Measurements from ENCODE around the gene C1QB.
A peak's percentile ranks its signal among the peaks of the same experiment; 100 is the strongest.

C1QB gene, protein sequence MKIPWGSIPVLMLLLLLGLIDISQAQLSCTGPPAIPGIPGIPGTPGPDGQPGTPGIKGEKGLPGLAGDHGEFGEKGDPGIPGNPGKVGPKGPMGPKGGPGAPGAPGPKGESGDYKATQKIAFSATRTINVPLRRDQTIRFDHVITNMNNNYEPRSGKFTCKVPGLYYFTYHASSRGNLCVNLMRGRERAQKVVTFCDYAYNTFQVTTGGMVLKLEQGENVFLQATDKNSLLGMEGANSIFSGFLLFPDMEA

DNA sequence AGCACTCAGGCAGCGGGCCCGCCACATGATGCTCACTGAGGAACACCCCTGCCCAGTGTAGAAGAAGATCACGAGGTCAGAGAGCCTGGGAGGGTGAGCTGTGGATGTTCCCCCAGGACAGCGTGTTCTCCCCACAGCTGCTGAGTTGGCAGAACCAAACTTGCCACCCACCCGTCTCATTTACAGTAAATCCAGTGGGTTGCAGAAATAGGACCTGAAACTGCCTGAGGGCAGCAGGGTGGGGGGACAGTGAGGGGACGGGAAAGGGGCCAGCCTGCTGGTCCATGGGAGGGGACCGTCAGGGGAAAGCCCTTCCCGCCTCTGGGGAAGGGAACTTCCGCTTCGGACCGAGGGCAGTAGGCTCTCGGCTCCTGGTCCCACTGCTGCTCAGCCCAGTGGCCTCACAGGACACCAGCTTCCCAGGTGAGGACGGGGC is at the start of gene C1QB:
Gene C1QB, plus strand, starts transcription at position 356 of the 436 bp plus-strand sequence. CDS start 6,227 bp downstream, outside the sequence.
- DNase-seq (no peak), ATAC-seq (no peak)

DNA sequence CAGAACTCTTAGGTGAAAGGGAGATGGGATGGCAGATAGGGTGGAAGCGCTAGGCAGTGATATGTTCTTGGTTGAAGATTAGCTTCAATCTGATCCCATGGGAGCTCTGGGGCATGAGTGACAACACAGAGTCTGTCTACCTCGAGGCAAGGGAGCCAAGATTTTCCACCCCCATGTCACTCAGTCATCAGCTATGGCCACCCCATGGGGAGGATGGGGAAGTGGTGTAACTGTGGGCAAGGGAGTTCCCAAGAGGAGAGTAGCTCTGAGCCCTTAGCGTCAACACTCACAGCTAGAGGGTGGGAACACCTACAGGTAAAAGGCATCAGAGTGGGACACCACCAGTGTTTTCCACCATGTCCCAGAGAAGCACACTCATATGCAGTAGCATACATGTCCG is 46.9 kb upstream of the C1QB start:
- no peak for ATAC-seq

DNA sequence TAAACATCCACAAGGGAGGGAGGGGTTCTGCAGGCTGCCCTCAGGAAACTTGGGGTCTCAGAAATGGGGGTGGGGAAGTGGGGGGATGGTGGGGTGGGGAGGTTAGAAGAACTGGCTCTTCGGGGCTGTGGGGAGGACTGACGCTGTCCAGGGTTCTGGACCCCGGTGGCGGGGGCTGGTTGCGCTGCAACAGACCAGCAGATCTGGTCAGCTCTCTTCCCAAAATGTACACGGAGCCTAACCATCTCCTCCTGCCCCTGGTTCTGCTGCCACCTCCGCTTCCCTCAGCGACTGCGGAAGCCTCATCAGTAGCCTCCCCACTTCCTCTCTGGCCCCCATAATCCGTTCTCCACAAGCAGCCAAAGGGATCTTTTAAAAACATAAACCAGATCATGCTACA is 45.9 kb upstream of the C1QB start:
- ATAC-seq, result no peak
- no peak for DNase-seq

More for the DNA sequence above, 46.9 kb upstream of the C1QB start:
- DNase-seq, result no peak

DNA sequence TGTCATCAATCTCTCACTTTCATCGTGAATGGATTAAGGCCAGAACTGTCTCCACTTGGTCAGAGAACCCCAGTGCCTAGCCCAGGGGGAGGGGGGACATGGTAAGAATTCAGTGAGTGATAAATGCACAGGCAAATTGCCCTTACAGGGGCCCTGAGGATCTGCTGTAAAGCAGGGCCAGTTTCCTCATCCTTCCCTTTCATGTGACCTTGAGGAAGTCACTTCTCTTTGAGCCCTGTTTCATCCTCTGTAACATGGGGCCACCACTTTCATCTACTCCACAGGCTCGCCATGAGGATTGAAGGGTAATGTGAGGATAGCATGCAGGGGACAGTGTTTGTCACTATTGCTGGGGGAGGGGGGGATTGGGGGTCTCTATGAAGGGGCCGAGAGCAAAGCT is 44.7 kb upstream of the C1QB start:
- DNase-seq (no peak), ATAC-seq (no peak)

DNA sequence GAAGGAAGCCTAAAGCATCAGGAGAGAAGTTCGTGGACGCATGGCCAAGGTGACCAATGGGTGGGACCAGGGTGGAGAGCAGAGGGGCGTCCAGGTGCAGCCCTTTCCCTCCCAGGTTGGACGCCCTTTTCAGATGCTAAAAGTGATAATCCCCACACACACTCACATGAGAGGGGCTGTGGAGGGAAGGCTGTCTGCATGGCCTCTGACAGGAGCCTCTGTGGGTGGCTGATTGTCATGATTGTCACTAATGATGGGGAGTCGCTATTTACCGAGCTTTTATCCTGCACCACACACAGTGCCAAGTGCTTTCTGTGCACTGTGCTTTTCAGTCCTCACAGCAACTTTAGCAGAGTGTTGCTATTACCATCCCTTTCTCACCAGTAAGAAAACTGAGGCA is 43.7 kb upstream of the C1QB start:
- ATAC-seq, result no peak
- no peak for DNase-seq

DNA sequence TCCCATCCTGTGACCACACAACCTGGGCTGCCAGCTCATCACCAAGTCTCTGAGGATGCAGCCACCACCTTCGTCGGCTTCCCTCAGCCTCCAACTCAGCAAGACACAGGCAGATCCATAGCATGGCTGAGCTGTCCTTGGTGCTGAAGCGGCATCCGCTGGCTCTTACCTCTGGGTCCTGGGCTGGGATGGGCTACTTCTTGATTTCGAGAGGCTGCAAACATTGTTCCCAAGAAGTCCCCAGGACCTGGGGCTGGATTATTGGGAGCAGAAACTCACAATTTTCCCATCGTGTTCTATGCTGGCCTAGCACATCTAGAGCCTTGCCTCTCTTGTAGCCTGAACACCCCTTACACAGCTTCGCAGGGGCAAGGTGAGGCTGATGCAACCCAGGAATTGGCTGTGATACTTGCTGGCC is 41.5 kb upstream of the C1QB start:
- DNase-seq, result peak; percentile 22
- ATAC-seq, result no peak

DNA sequence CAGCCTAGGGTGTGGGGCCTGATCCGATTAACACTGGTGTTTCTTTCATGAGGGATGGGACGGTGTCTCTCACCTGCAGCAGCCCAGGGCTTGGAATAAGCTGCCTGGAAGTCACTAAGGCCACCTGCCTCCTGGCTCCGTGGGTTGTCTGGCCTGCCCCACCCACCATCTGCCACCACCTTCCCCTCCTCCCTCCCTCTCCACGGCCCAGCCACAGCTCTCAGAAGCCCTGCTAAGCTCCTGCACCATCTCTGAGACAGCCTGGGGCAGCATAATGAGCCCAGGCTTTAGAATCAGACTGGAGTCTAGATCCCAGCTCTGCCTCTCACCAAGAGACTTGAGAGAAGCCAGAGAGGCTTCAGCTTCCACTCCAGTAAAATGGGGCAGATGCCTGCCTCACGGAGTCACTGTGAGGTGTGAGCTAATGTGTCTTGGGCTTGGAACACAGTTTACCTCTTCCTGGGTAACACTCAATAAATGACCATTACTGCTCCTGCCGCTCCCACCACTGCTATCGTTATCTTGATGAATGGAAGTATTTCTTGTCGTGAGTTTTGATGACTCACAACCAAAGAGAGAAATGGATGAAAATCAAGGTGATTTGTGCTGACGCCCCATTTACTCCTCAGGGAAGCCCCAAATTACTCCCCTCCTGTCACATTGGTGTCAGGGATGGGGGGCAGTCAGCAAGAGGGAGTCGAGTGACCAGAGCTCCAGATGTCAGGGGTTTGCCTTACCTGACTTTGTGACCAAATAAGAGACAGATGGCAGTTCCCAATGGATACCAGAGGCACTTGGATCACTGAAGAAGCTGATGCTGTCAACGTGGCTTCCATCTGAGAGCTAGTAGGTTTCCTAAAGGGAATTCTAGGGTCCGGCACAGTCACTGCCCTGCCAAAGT is 40.1 kb upstream of the C1QB start:
- DNase-seq (no peak), ATAC-seq (peak; percentile 20)

DNA sequence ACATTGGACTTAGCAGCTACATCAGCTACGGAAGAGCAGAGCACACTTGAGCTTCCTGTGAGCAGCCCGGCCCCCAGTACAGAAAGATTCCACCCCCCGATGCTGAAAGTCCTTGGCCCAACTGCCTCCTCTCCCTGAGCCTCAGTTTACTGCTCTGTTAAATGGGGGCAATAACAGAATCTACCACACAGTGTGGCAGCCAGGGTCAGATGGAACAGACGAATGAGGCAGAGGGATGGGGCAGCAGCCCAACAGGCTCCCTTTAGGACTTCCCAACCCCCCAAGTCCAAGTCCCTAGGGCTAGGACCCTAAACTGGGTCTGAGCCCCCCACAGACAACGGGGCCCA is 39.5 kb upstream of the C1QB start:
- ATAC-seq, result no peak
- DNase-seq, result no peak

DNA sequence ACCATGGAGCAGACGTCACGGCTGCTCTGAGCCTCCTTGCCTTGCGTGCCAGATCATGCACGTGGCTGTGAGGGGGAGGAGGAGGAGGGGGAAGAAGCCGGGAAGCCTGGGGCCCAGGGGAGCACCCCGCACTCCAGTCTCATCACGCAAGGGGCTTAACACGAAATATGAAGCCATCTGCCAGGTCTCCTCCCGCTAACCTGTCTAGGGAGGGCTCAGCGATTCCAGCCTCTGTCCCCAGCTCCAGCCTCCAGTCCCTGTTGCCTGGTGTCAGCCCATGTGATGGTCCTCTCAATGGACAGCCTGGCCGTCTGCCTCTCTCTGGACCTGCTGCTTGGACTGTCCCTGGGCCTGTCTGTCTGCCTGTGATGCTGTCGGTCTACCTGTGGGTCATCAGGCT is 39.1 kb upstream of the C1QB start:
- ATAC-seq, result no peak
- DNase-seq, result no peak

DNA sequence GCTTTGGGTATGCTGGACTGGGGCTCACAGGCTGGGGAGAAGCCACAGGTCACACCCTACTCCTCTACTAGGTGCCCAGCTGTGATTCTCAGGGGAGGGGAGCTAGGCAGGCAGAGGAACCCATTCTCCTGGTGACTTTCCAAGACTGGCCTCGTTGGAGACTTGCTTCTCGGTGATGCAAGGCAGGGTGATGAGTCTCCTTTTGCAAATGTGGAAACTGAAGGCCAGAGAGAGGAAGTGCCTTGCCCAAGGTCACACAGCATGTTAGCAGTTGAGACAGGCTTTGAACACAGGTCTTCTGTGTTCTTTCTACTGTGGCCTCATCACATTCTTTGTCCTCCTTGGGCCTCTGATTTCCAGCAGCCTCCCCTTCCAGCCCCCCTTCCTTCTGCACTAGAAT is 37.1 kb upstream of the C1QB start:
- DNase-seq (no peak), ATAC-seq (no peak)

DNA sequence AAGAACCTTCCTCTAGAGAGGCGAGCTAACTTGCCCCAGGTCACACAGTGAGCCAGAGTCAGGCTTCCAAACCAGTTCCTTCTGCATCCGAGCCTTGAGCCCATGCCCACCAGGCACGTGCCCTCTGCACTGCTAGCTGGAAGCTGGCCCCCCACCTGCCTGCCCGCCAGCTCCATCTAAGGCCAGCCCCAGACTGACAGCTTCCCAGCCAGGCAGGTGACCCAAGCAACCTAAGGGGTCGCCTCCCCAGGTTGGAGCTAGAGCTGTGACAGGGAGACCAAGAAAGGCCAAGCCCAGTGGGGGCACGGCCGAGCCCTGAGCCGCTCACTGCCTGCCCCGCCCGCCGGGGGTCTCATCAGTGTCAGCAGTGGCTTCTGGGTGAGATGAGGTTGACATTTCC is 36.5 kb upstream of the C1QB start:
- ATAC-seq (no peak), DNase-seq (no peak)

DNA sequence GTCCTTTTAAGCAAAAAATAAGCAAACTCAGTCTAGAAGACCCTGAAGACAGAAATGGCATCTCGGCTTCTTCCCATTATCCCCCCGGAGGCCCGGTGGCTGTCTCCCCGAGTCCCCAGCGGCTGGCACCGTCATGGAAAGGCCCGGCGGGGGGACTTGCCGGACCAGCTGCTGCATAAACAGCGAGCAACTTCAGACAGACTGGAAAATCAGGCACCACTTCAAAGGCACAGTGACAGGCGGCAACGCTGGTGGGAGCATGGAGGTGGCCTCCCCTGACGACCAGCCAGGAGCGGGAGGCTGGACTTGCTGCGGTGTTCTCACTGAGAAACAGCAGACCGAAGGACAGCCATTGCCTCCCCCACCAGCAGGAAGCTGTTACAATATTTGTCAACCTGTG is 35.0 kb upstream of the C1QB start:
- ATAC-seq, result no peak
- DNase-seq, result no peak

DNA sequence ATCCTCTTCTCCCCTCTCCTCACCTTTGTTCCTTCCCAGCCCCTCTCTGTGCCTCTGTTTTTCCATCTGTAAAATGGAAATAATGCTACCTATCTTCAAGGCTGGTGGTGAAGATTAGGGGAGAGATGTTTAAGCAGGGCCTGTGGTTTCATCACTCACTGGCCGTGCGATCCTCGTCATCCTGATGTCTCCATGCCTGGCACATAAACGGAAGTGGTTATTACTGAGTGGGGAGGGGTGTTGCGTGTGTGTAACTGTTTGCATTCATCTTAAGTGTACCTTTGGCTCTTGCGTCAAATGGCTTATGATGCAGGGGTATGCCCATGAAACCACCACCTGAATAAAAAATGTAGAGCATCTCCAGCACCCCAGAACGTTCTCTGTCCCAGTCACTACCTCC is 33.8 kb upstream of the C1QB start:
- ATAC-seq, result no peak
- DNase-seq, result no peak

DNA sequence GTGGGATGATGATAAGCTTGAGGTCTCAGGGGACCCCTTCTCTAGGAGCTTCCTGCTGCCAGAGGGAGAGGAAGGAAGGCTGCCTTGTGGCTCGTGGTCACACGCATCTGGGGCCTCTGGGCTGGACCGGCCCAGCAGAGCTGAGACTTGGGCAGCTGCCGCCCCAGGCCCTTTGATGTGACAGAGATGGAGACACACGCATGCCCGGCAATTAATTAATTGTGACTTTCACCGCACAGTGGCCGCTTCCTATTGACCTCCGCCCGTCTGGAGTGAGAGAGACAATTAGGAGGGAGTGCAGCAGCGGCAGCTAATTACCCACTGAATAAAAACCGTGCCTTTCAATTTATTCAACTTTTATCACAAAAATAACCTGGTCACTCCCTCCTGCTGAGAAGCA is 33.2 kb upstream of the C1QB start:
- DNase-seq (no peak), ATAC-seq (no peak)

DNA sequence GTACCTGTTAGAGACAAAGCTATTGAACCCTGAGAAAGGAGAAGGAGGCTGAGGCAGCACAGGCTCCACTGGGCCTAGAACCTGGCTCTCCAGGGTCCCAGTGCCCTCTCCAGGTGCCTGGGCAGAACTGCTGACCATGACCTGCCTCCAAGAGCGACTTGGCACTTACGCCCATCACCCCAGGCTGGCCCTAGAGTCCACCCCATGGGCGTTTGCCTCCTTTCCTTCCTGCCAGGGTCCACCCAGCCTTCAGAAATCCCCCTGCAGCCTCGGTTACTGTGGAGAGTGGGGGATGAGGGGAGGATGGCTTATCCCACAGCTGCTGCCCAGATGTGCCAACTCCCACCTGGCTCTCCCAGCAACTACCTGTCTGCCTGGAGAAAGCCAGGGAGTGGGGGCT is 31.3 kb upstream of the C1QB start:
- ATAC-seq (no peak), DNase-seq (no peak)

DNA sequence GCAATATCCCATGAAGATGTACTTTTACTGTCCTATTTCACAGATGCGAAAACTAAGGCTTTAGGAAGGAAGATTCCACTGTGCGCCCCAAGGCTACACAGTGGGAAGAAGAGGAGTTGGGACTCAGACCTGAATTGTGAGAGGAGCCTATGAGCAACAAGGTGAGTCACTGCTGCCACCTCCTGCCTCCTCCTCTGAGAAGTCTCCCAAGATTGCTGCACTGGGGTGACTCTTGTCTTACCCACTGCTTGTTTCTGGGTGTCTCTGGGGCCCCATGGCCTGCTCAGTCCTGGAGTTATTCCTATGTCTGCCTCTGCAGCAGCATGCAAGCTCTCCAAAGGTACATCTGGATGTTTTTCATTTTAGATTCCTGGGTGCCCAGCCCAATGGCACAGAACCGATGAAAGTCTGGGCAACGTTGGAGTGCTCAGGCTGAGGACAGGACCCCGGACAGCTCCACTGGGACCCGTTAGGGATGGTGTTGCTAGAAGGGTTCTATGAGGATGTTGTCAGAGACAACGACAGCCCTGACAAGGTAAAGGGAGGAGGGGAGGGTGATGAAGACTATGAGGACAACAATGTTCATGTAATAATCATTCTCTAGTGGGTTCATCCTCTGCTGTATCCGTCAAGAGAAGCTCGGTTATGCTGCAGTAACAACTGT is 27.6 kb upstream of the C1QB start:
- ATAC-seq (no peak), DNase-seq (no peak)

DNA sequence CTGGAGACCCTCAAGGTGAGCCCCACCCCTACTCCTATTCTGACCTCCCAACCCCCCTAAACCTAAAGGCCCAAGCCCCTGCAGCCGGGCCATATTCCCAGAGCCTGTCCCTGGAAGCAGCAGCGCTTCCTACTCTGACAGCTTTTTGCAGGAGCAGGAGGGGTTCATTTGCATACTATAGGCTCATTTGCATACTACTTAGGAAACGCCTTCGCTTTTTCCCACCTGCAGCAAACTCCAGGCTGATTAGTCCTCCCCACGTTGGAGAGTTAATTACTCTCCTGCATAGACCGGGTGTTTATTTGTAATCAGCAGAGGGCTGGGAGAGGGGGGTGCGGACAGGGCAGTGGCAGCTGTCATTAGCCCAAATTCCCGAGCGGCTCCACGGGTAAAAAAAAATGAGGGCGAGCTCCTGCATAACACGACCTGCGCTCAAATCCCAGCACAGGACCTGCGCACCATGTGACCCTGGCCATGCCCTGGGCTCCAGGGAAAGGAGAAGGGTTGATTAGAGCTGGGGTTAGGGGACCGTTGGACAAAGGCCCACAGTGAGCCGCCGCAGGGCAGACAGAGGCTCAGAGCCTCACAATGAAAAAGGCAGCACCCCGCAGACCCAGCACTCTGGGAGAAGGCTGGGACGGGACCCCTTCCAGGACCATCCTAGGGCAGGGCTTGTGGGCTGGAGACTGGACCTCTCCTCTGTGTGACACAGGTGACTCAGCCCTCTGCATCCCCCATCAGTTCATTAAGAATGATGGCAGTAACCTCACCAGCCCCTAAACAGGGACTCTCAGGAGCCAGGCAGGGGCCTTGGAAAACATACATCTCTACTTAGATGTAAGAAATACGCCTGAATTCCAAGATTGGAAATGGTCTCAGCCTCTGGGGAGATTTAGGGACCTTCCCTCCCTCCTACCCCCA is 26.5 kb upstream of the C1QB start:
- ATAC-seq (no peak), DNase-seq (no peak)

DNA sequence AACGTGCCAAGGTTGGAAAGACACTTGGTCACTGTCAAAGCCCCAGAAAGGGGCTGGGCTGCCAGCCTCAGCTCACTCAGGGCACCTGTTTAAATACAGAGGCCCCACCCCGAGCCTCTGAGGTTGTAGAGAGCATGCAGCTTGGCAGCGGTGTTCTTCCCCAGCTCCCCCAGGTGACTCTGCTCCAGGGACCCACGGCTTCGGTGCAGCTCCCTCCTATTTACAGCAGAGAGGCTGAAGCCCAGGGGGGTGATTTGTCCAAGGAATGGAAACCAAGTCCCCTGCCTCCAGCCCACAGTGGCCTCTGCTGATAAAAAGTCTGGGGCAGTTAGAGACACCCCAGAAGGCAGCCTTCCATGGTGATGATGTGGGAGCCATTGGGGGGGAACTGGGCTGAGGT is 25.7 kb upstream of the C1QB start:
- no peak for DNase-seq
- ATAC-seq, result no peak

DNA sequence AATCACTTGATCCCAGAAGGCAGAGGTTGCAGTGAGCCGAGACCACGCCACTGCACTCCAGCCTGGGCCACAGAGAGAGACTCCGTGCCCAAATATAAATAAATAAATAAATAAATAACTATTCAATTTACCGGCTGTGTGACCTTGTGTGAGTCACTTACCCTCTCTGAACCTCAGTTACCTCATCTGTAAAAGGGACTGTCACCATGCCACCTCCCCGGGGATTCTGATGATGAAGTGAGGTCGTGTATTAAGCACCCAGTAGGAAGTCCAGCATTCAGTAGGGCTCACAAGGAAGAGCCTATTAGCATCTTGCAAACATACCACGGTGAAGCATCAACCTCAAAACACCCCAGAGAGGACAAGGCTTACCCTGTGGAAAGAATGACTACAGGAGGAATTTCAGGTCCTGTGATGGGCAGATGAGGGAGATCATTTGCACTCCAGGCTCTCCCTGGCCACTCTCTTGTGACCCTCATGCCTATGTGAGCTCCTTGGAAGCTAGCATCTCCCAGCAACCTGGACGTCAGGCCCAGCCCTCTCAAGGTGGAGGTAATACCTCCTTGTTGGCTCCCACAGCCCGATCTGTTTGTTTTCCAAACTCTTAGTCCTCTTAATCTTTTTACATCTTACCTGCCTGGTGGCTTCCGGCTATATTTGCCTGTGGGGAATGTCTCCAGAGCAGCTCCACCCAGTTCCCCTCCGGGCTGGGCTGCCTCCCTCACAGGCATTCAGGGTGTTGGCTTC is 24.2 kb upstream of the C1QB start:
- DNase-seq (no peak), ATAC-seq (no peak)

DNA sequence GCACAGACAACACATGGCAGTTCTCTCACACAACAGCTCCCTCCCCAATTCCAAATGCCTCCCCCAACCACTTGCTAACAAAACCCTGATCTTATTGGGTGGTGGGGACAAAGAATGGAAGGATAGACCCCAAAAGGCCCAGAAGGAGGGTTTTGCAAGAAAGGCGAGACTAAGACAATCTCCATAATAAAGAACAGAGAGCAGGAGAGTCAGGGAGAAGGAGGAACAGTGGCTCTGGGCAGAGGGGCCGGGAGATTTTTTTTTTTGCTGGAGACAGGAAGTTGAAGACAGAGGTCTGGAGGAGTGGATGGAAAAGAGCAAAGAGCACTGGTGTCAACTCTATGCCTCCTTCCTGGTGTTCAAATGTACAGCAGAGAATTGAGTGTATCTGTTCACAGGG is 23.1 kb upstream of the C1QB start:
- DNase-seq (no peak), ATAC-seq (no peak)

DNA sequence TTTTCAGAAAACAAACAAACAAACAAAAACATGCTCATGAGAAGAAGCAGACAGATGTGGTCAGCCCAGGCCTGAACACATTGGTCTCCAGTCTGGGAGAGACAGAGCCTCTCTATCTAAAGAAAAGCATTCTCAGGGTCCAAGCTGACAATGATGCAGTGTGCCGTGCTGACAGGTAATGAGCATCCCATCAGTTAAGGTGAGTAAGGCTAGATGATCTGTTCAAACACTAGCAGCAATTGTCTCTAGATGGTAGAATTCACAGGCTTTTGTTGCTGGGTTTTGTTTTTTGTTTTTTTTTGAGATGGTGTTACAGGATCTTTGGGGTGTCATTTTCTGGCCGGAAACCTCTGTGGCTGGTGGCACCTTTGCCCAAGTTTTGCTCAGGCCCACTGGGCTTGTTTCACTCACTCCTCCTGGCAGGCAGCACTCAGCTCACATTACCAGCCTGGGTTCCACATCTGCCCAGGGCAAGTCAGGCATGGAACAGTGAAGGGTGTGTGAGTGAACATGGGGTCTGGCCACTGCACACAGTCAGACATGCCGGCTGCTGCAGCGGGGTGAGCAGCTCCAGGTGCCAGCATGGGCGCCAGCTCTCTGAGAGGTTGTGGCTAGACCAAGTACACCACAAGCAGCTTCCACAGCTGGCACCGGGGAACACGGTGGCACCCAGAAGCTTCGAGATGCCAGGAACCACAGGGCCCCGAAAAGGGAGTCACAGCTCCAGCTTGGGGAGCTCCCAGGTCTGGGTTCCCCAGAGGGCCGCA is 19.2 kb upstream of the C1QB start:
- ATAC-seq (no peak), DNase-seq (no peak)

Data from stimulated activated naive CD8-positive, alpha-beta T cell treated with anti-CD3 and anti-CD28 coated beads, Interleukin-15, Interleukin-2, amounts not matched to agents 100 U/mL and 50 U/mL, for 24 hours (primary cell).